ENCODE results near the gene CCDC124. TPM values are rescaled to one million over a fixed set of nuclear protein-coding genes. Genes with fewer than 3 reads are reported as not detected.
A peak's percentile ranks its signal among the peaks of the same experiment; 100 is the strongest.
"Not testable (repeated sequence)": the region's sequence is repeated elsewhere in the genome, so short reads cannot be mapped to it uniquely, and the experiment has no call there.

CCDC124 gene, protein sequence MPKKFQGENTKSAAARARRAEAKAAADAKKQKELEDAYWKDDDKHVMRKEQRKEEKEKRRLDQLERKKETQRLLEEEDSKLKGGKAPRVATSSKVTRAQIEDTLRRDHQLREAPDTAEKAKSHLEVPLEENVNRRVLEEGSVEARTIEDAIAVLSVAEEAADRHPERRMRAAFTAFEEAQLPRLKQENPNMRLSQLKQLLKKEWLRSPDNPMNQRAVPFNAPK
- 10 to 100 TPM in 11 of 12 donors, not detected in 1; 31.2 to 90.7 (median 45.0) TPM for polyA plus RNA-seq (ENCODE audit: insufficient read length in 12 of 12)
- long read RNA-seq, donor 1, transcript CCDC124-201 (5 exons, 938 nt), result major isoform, 32 of 44 reads
- long read RNA-seq, donor 1, partial matches to known transcripts, result 12 of 44 reads
- long read RNA-seq, donor 1, other reads (novel, unspliced or antisense), result 0 of 44 reads
- long read RNA-seq, donor 2, transcript CCDC124-201 (5 exons, 938 nt), result major isoform, 31 of 42 reads
- long read RNA-seq, donor 2, partial matches to known transcripts, result 10 of 42 reads
- long read RNA-seq, donor 2, other reads (novel, unspliced or antisense), result 0 of 42 reads
- long read RNA-seq, donor 3, transcript CCDC124-201 (5 exons, 938 nt), result major isoform, 16 of 29 reads
- long read RNA-seq, donor 3, partial matches to known transcripts, result 12 of 29 reads
- long read RNA-seq, donor 3, other reads (novel, unspliced or antisense), result 0 of 29 reads
- long read RNA-seq, donor 4, transcript CCDC124-201 (5 exons, 938 nt), result major isoform, 18 of 32 reads
- long read RNA-seq, donor 4, partial matches to known transcripts, result 14 of 32 reads
- long read RNA-seq, donor 4, other reads (novel, unspliced or antisense), result 0 of 32 reads
- long read RNA-seq, donor 5, transcript CCDC124-201 (5 exons, 938 nt), result major isoform, 48 of 74 reads
- long read RNA-seq, donor 5, partial matches to known transcripts, result 24 of 74 reads
- long read RNA-seq, donor 5, other reads (novel, unspliced or antisense), result 0 of 74 reads
- long read RNA-seq, donor 6, transcript CCDC124-201 (5 exons, 938 nt), result major isoform, 12 of 25 reads
- long read RNA-seq, donor 6, partial matches to known transcripts, result 13 of 25 reads
- long read RNA-seq, donor 6, other reads (novel, unspliced or antisense), result 0 of 25 reads
- long read RNA-seq, donor 7, transcript CCDC124-201 (5 exons, 938 nt), result major isoform, 15 of 25 reads
- long read RNA-seq, donor 7, partial matches to known transcripts, result 10 of 25 reads
- long read RNA-seq, donor 7, other reads (novel, unspliced or antisense), result 0 of 25 reads
- long read RNA-seq, donor 8, transcript CCDC124-201 (5 exons, 938 nt), result major isoform, 39 of 65 reads
- long read RNA-seq, donor 8, partial matches to known transcripts, result 24 of 65 reads
- long read RNA-seq, donor 8, other reads (novel, unspliced or antisense), result 0 of 65 reads
- long read RNA-seq, donor 9, transcript CCDC124-201 (5 exons, 938 nt), result major isoform, 12 of 31 reads
- long read RNA-seq, donor 9, partial matches to known transcripts, result 18 of 31 reads
- long read RNA-seq, donor 9, other reads (novel, unspliced or antisense), result 0 of 31 reads
- long read RNA-seq, donor 10, transcript CCDC124-201 (5 exons, 938 nt), result major isoform, 21 of 31 reads
- long read RNA-seq, donor 10, partial matches to known transcripts, result 8 of 31 reads
- long read RNA-seq, donor 10, other reads (novel, unspliced or antisense), result 0 of 31 reads
- long read RNA-seq, donor 11, transcript CCDC124-201 (5 exons, 938 nt), result major isoform, 31 of 50 reads
- long read RNA-seq, donor 11, partial matches to known transcripts, result 16 of 50 reads
- long read RNA-seq, donor 11, other reads (novel, unspliced or antisense), result 0 of 50 reads

DNA sequence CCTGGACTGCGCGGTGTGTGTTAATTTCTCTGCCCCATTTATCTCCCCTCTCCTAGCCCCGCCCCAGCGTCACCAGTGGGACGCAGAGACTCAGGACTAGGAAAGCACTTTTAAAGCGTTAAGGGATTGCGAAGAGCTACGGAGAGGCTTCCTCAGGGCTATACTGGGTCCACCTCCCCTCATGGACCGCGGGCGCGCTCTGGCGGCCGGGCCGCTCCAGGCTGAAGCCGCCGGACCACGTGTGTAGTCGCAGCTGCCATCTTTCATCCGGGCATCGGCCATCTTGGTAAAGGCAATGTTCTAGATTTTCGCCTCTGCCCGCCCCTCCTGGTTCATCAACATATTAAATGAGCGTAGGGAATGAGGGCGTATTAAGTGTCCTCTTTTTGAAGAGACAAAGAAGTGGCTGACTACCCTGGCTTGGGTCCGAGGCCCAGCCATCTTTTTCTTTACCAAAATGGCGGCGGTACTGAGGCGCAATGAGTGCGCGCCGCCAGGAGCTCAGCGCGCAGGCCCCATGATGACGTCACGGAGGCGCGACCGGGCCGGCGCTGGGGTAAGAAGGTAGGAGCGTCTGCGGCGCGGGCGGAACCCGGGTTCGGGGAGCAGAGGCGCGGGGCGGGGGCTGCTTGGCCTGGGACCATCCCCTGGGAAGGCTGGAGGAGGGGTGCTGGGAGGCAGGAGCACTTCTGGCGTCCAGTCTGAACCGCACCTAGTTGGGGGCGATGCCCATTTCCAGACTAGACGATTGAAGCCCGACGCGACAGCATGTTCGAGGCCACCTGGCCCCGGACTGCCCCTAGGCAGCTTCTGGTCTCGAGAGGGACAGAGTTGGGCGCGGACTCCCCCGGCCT lies at the start of gene CCDC124:
Gene CCDC124 (plus strand): TSS at position 531 of the 854 bp plus-strand sequence. CDS start 3,406 bp downstream, outside the sequence.
- peak; percentile 92 for DNase-seq

DNA sequence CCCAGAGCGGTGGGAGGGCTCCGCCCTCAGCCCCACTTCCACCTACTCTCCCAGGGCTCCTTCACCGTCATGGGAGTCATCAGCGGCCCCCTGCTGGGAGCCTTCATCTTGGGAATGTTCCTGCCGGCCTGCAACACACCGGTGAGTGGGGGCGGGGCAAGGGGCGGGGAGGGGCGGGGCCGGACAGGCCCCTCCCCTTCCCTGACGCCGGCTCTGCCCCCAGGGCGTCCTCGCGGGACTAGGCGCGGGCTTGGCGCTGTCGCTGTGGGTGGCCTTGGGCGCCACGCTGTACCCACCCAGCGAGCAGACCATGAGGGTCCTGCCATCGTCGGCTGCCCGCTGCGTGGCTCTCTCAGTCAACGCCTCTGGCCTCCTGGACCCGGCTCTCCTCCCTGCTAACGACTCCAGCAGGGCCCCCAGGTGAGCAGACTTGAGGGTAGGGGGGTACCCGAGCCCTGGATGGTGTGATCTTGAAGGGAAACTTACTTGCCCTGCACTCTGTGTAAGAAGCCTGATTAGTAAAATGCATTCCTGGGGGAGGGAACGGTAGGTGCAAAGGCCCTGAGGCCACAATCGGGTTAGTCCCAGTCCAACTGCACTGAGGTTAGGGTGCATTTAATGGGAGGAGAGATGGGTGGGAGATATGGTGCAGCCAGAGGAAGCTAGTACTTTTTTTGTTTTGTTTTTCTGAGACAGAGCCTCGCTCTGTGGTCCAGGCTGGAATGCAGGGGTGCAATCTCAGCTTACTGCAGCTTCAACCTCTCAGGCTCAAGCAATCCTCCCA lies 49.0 kb upstream of the CCDC124 start:
- no peak for DNase-seq

DNA sequence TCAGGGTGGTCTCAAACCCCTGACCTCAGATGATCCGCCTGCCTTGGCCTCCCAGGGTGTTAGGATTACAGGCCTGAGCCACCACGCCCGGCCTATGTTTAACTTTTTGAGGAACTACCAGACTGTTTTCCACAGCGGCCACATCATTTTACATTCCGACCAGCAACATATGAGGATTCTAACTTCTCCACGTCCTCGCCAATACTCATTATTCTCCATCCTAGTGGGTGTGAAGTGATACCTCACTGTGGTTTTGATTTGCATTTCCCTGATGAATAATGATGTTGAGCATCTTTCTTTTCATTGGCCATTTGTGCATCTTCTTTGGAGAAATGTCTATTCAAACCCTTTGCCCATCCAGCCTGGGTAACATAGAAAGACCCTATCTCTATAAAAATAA lies 46.3 kb upstream of the CCDC124 start:
- no peak for DNase-seq

DNA sequence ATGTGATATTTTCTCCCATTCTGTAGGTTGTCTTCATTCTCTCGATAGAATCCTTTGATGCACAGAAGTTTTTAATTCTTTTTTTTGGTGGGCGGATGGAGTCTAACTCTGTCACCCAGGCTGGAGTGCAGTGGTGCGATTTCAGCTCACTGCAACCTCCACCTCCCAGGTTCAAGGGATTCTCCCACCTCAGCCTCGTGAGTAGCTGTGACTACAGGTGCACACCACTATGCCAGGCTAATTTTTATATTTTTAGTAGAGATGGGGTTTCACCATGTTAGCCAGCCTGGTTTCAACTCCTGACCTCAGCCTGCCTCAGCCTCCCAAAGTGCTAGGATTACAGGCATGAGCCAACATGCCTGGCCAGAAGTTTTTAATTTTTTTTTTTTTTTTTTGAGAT lies 45.6 kb upstream of the CCDC124 start:
- DNase-seq, result not testable (repeated sequence)

DNA sequence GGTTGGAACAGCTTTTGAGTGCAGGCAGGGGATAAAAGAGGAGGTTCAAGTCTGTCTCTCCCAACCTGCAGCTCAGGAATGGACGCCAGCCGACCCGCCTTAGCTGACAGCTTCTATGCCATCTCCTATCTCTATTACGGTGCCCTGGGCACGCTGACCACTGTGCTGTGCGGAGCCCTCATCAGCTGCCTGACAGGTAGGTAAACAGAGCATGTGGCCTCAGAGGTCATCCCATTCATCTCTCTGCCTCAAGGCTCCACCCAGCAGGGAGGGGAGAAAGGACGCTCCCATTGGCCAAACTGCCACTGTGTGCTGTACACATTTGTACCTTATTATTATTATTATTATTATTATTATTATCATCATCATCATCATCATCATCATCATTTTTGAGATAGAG lies 44.6 kb upstream of the CCDC124 start:
- no peak for DNase-seq

DNA sequence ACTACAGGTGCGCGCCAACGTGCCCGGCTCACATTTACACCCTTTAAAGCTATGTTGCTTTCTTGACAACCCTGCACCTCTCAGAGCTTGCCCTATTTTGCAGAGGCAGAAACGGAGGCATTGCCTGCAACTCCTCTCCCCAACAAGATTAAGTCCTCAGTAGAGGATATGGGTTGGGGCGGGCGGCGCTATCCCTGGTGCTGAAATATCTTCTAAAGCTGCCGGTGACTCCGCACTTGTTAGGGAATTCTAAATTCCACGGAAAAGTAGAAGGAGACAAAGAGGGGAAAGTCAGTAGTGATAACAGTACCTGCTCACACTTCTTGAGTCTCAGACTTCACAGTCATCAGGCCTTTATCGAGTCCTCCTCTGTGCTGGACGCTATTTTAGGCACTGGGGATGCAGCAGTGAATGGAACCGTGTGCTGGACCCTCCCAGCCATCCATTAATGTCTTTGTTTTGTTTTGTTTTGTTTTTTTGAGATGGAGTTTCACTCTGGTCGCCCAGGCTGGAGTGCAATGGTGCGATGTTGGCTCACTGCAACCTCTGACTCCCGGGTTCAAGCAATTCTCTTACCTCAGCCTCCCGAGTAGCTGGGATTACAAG lies 43.1 kb upstream of the CCDC124 start:
- DNase-seq, result peak; percentile 46

DNA sequence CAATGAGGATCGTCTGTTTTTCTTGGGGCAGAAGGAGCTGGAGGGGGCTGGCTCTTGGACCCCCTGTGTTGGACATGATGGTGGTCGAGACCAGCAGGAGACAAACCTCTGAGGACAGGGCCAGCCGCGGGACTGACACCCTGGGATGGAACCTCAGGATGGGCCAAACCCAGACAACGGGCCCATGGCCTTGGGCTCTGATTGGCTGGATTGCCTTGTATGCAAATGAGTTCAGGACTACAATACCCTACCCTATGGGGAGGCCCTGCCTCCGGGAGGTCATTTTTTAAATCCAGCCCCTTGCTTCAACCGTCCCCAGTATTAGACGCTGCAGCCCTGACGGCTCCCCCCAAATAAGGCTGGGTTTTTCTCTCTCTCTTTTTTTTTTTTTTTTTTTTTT lies 39.0 kb upstream of the CCDC124 start:
- DNase-seq, result no peak

DNA sequence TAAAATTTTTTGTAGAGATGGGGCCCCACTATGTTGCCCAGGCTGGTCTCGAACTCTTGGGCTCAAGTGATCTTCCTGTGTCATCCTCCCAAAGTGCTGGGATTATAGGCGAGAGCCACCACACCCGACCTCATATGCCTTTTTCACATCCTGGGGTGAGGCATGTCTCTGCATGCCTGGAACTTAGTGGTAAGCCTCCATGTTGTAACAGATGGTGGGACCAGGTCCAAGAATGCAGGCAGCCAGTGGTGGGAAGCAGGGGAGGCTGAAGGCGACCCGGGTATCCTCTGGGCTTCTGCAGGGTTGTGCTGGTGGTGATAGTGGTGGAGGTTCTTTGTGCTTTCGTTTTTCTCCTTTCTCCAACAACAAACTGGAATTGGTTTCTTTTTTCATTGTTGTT lies 30.1 kb upstream of the CCDC124 start:
- DNase-seq, result no peak

DNA sequence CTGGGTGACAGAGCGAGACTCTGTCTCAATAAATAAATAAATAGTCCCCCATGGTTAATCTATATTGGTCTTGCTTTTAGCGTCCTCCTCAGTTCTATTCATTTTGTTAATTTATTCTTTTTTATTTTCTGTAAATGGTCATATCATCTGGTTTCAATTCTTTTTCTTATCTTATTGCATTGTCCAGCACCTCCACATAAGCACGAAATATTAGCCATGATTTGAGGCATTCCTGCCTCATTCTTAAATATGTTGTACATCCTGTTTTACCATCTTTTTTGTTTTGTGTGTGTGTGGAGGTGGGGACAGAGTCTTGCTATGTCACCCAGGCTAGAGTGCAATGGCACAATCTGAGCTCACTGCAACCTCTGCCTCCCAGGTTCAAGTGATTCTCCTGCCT lies 24.6 kb upstream of the CCDC124 start:
- DNase-seq, result no peak

DNA sequence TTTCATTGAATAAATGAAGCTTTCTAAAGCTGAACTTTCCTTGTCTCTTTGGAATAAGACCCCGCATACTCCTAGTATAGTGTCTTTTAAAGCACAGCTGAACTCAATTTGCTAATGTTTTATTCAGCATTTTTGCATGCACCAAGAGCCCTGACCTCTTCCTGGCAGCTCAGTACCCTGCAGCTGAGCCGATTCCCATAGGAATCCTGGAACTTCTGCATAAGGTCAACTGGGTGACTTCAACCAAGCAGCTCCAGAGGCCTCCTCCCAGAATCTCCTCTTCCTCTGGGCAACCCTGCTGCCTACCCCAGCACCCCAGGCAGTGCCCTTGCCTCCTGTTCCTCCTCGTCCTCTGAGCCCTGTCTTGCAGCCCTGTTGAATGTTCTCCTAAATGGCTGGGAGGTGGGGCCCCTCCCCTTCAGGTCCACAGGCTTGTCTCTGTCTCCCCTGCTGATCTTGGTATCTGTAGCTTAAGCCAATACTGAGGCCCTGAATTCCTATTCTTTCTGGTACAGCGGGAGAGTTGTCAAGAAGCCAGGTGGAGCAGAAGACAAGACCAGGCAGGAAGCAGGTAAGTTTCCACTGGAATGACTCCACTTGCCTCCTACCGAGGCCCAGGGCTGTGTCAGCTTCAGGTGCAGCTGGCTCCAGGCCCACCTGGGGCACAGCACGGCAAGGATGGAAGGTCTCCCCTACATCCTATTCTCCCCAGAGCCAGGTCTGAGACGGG lies 23.6 kb upstream of the CCDC124 start:
- DNase-seq, result no peak

DNA sequence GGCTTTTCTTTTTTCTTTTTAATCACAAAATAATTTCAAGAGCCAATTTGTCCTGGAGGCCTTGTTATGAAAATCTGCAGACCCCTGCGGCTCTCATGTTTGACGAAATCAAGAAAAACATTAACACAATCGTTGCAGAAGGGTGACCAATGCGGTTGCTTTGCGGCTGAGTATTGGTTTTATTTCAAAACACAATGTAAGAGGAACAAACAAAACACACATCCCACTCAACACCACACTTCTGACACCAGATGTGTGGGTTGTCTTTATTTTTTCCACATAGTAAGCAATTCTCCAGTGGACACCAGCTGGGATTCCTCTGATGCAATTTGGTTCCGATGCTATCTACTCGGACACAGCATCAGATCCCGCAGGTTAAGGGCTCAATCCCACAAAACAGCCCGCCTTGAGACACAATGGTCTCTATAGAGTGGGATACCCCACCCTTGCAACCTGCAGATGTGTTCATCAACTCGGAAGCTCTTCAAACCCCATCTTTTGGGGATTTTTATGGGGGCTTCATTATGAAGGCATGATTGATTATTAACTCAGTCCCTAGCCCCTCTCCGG lies 21.9 kb upstream of the CCDC124 start:
- no peak for DNase-seq

DNA sequence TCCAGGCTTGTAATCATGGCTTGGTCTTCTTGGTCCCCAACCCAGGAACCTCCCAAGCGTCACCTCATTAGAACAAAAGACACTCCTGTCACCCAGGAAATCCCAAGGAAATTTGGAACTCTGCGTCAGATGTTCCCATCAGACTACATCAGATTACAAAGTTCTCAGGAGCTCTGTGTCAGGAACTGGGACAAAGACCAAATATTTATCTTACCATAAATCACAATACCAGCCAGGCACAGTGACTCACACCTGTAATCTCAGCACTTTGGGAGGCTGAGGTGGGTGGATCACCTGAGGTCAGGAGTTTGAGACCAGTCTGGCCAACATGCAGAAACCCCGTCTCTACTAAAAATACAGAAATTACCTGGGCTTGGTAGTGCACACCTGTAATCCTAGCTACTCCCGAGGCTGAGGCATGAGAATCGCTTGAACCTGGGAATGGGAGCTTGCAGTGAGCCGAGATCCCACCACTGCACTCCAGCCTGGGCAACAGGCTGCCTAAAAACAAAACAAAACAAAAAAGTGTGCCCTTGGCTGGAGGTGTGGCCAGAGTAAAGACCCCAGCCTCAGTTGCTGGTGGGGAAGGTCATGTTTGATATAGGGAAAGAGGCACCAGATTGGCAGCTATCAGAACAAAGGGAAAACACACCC lies 16.7 kb upstream of the CCDC124 start:
- no peak for DNase-seq

DNA sequence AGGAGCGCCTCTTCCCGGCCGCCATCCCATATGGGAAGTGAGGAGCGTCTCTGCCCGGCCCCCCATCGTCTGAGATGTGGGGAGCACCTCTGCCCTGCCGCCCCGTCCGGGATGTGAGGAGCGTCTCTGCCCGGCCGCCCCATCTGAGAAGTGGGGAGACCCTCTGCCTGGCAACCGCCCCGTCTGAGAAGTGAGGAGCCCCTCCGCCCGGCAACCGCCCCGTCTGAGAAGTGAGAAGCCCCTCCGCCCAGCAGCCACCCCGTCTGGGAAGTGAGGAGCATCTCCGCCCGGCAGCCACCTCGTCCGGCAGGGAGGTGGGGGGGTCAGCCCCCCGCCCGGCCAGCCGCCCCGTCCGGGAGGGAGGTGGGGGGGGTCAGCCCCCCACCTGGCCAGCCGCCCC lies 14.7 kb upstream of the CCDC124 start:
- not testable (repeated sequence) for DNase-seq

DNA sequence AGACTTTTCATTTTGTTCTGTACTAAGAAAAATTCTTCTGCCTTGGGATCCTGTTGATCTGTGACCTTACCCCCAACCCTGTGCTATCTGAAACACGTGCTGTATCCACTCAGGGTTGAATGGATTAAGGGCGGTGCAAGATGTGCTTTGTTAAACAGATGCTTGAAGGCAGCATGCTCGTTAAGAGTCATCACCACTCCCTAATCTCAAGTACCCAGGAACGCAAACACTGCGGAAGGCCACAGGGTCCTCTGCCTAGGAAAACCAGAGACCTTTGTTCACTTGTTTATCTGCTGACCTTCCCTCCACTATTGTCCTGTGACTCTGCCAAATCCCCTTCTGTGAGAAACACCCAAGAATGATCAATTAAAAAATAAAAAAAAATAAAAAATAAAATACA lies 13.7 kb upstream of the CCDC124 start:
- DNase-seq, result not testable (repeated sequence)

DNA sequence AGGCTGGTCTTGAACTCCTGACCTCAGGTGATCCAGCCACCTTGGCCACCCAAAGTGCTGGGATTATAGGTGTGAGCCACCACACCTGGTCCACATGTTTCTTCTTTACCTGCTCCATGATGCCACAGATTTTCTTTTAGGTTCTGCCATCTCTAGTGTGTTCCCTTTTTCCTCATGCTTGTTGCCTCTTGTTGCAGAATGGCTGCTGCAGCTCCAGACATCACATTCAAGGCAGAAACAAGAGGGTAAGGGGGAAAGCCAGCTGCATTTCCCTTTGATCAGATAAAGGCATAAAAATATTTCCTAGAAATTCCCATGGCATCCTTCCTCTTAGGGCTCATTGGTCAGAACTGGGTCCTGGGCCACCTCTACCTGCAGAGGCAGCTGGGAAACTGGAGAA lies 12.3 kb upstream of the CCDC124 start:
- DNase-seq, result no peak

DNA sequence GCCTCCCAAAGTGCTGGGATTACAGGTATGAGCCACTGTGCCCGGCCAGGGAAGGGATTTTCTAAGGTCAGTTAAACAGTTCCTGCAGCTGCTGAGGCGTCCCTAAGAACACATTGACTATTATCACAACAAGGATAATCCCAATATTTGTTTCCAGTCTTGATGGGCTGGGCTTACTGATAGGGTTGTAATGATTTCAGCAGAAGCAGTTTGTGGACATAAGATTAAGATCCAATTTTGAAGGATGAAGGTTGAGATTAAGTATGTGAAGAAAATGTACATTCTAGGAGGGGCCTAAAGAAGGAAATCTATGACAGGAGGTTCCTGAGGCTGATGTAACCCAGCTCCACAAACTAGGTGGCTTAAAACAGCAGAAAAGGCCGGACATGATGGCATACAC lies 10.7 kb upstream of the CCDC124 start:
- DNase-seq, result no peak

DNA sequence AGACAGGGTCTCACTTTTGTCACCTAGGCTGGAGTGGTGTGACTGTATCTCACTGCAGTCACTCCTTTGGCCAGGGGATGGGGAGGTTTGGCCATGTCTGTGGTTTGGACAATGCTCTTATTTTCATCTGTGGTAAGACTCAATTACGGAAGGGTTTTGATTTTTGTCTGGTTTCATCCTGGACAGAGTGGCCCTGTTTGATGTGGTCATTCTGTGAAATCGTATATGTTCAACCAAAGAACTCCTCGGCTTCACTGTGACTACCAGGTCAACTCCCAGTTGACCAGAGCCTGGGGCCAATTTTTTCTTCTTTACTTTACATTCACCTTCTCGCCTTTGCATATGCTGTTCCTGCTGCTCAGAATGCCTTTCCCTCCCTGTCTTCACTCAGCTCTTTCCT lies 6.8 kb upstream of the CCDC124 start:
- no peak for DNase-seq
